ENCODE results near the gene TMEM260.

Gene TMEM260

DNA sequence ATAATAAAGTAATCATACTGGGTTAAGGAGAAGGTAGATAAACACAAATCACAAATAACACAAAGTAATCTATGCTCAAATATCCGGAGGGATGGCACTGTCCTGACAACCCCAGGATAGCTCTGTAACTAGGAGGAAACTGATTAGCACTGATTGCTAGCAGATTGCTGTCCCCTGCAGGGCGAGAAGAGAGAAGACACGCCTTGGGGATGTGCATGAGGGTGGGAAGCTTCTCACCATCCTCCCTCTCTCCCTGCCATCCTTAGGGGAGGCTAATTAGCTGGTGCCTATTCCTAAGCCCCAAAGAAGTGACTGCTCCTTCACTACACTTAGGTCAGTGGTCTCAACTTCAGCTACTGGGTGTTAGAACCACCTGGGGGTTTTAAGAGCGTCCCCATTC is 27.0 kb upstream of the TMEM260 start:
- H3K4me3 ChIP-seq (ENCODE audit: low read length) = no peak overlapping the region
- no peak for DNase-seq (ENCODE audit: low read depth)
- TF ChIP-seq CTCF (conservative IDR thresholded peaks at IDR 0.05; ENCODE audit: low read depth, low read length) = no peak

DNA sequence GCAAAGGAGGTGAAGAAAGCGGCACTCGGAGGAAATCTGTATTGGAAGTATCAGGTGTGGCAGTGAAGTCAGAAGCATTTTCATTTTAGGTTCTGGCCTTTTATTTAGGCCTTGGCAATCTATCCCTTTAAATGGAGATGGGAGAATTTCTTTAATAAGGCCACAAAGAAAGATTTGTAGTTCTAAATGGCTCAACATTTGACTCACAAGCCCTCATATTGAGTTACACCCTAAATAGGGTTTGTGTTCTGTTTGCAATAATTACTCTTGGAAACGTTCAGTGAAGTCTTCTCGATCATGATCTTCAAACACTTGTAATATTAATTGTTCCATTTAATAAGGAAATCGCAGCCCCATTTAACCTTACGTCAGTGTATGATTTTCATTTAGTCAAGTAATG is 25.3 kb upstream of the TMEM260 start:
- no peak for DNase-seq (ENCODE audit: low read depth)
- H3K4me3 ChIP-seq (ENCODE audit: low read length) = no peak overlapping the region
- no peak for TF ChIP-seq CTCF (conservative IDR thresholded peaks at IDR 0.05; ENCODE audit: low read depth, low read length)

- DNase-seq (ENCODE audit: low read depth) = peak; percentile 28
- H3K4me3 ChIP-seq (ENCODE audit: low read length) = no peak overlapping the region
- TF ChIP-seq CTCF (conservative IDR thresholded peaks at IDR 0.05; ENCODE audit: low read depth, low read length) = peak; percentile 89
Observed at GRCh38 chr14:56555921-56556570, 23.6 kb upstream of the TMEM260 start.

- no peak overlapping the region for H3K4me3 ChIP-seq (ENCODE audit: low read length)
- no peak for TF ChIP-seq CTCF (conservative IDR thresholded peaks at IDR 0.05; ENCODE audit: low read depth, low read length)
- DNase-seq (ENCODE audit: low read depth) = no peak
Observed at GRCh38 chr14:56559182-56559581, 20.4 kb upstream of the TMEM260 start.

- DNase-seq (ENCODE audit: low read depth) = no peak
- no peak overlapping the region for H3K4me3 ChIP-seq (ENCODE audit: low read length)
- no peak for TF ChIP-seq CTCF (conservative IDR thresholded peaks at IDR 0.05; ENCODE audit: low read depth, low read length)
Observed at GRCh38 chr14:56561606-56562005, 18.0 kb upstream of the TMEM260 start.

GRCh38 chr14:56562883-56563282 is 16.7 kb upstream of the TMEM260 start:
- no peak overlapping the region for H3K4me3 ChIP-seq (ENCODE audit: low read length)
- DNase-seq (ENCODE audit: low read depth) = no peak
- no peak for TF ChIP-seq CTCF (conservative IDR thresholded peaks at IDR 0.05; ENCODE audit: low read depth, low read length)

GRCh38 chr14:56569174-56569573 is 10.4 kb upstream of the TMEM260 start:
- TF ChIP-seq CTCF (conservative IDR thresholded peaks at IDR 0.05; ENCODE audit: low read depth, low read length) = no peak
- no peak for DNase-seq (ENCODE audit: low read depth)
- no peak overlapping the region for H3K4me3 ChIP-seq (ENCODE audit: low read length)
